ENCODE measurements around the gene PITPNB. TPM values are rescaled to one million over a fixed set of nuclear protein-coding genes. Genes with fewer than 3 reads are reported as not detected.

PITPNB gene
- total and polyA plus RNA-seq, 3 donors from 2014 or later, result 39.9 to 49.4 (median 41.9) TPM

GRCh38 chr22:27934069-27934468, 15.0 kb upstream of the PITPNB start:
- no peak for TF ChIP-seq CTCF (IDR thresholded peaks at IDR 0.05)
- no peak for TF ChIP-seq POLR2A (IDR thresholded peaks at IDR 0.05)
- DNase-seq, result no peak
- WGBS, 2 donors, result 74 to 78% methylated on average over 5 of the region's 5 CpGs
- H3K36me3 ChIP-seq (ENCODE audit: low read depth, missing control alignments), result no peaks in the 10 kb centered on the region
- H3K4me1 ChIP-seq, result no peaks in the 10 kb centered on the region
- no peaks in the 10 kb centered on the region for H3K27me3 ChIP-seq
- no peaks in the 10 kb centered on the region for H3K9me3 ChIP-seq
- H3K4me3 ChIP-seq, result no peak overlapping the region
- intact Hi-C loops (cut with DNase I; ENCODE audit: low total_unique reads), result no loop called here
- no peak overlapping the region for H3K27ac ChIP-seq

GRCh38 chr22:27933186-27933983, 14.3 kb upstream of the PITPNB start:
- Histone ChIP-seq H3K36me3 (ENCODE audit: low read depth, missing control alignments) (no peaks in the 10 kb centered on the region), H3K4me3 (no peak overlapping the region), H3K27ac (no peak overlapping the region), H3K4me1 (no peaks in the 10 kb centered on the region), H3K9me3 (no peaks in the 10 kb centered on the region), H3K27me3 (no peaks in the 10 kb centered on the region)
- DNase-seq, result no peak
- WGBS, 2 donors, result 76 to 92% methylated on average over 9 of the region's 9 CpGs
- intact Hi-C loops (cut with DNase I; ENCODE audit: low total_unique reads), result no loop called here
- TF ChIP-seq POLR2A (IDR thresholded peaks at IDR 0.05), result no peak
- no peak for TF ChIP-seq CTCF (IDR thresholded peaks at IDR 0.05)

- Histone ChIP-seq H3K4me3 (no peak overlapping the region), H3K9me3 (no peaks in the 10 kb centered on the region), H3K36me3 (ENCODE audit: low read depth, missing control alignments) (no peaks in the 10 kb centered on the region), H3K27ac (no peak overlapping the region), H3K4me1 (no peaks in the 10 kb centered on the region), H3K27me3 (no peaks in the 10 kb centered on the region)
- intact Hi-C loops (cut with DNase I; ENCODE audit: low total_unique reads), result no loop called here
- no peak for DNase-seq
- WGBS, 2 donors, result 86 to 96% methylated on average over 3 of the region's 3 CpGs
- TF ChIP-seq POLR2A (IDR thresholded peaks at IDR 0.05) (no peak), CTCF (IDR thresholded peaks at IDR 0.05) (no peak)
Measured at GRCh38 chr22:27930331-27931060, 11.4 kb upstream of the PITPNB start.

GRCh38 chr22:27927608-27928007, 8.6 kb upstream of the PITPNB start:
- intact Hi-C loops (cut with DNase I; ENCODE audit: low total_unique reads), result no loop called here
- Histone ChIP-seq H3K36me3 (ENCODE audit: low read depth, missing control alignments) (no peaks in the 10 kb centered on the region), H3K9me3 (no peaks in the 10 kb centered on the region), H3K27me3 (no peaks in the 10 kb centered on the region), H3K4me3 (no peak overlapping the region), H3K27ac (no peak overlapping the region), H3K4me1 (no peaks in the 10 kb centered on the region)
- no peak for DNase-seq
- 49 to 96% methylated on average over 1 of the region's 1 CpG for WGBS, 2 donors
- TF ChIP-seq CTCF (IDR thresholded peaks at IDR 0.05) (no peak), POLR2A (IDR thresholded peaks at IDR 0.05) (no peak)

Data from testis (tissue), 3 donors.